ENCODE results near the gene HOXC9. TPM values are rescaled to one million over a fixed set of nuclear protein-coding genes. Genes with fewer than 3 reads are reported as not detected.

HOXC9 gene
- total RNA-seq, 4 donors from 2014 or later: 13.6 to 37.7 (median 26.3) TPM

GRCh38 chr12:53963005-53963404, 37.0 kb upstream of the HOXC9 start:
- no peaks in the 10 kb centered on the region for H3K9me3 ChIP-seq
- no peak for ATAC-seq
- peak overlapping the region in 3 of 4 donors; percentile 71 to 74 (median 71) for H3K27ac ChIP-seq
- no peaks in the 10 kb centered on the region for H3K36me3 ChIP-seq
- peaks cover 0 to 5% of the 10 kb centered on the region in 2 donors for H3K4me1 ChIP-seq
- H3K4me3 ChIP-seq: no peak overlapping the region
- no peak for DNase-seq
- in situ Hi-C loops (cut with MboI; ENCODE audit: low sequenced_read_pairs in 4 of 4): no loop called here
- TF ChIP-seq POLR2A (IDR thresholded peaks at IDR 0.05): no peak
- TF ChIP-seq CTCF (IDR thresholded peaks at IDR 0.05 in 4 of 5, conservative IDR thresholded peaks at IDR 0.05 in 1 of 5): no peak
- intact Hi-C loops (cut with DNase I; ENCODE audit: low total_unique reads): no loop called here
- H3K27me3 ChIP-seq: peaks cover 90 to 95% (median 93%) of the 10 kb centered on the region in 3 donors

GRCh38 chr12:53963434-53964314, 36.3 kb upstream of the HOXC9 start:
- intact Hi-C loops (cut with DNase I; ENCODE audit: low total_unique reads) (no loop called here), in situ Hi-C loops (cut with MboI; ENCODE audit: low sequenced_read_pairs in 4 of 4) (no loop called here)
- Histone ChIP-seq H3K9me3 (no peaks in the 10 kb centered on the region), H3K27me3 (peaks cover 86 to 99% (median 90%) of the 10 kb centered on the region in 3 donors), H3K27ac (peak overlapping the region; percentile 22 to 74 (median 71)), H3K36me3 (no peaks in the 10 kb centered on the region), H3K4me3 (peak overlapping the region in 2 of 4 donors; percentile 1 to 17), H3K4me1 (peaks cover 0 to 5% of the 10 kb centered on the region in 2 donors)
- ATAC-seq (no peak), DNase-seq (no peak)
- TF ChIP-seq CTCF (IDR thresholded peaks at IDR 0.05 in 4 of 5, conservative IDR thresholded peaks at IDR 0.05 in 1 of 5) (no peak), POLR2A (IDR thresholded peaks at IDR 0.05) (no peak)

GRCh38 chr12:53964315-53964713, 35.6 kb upstream of the HOXC9 start:
- in situ Hi-C loops (cut with MboI; ENCODE audit: low sequenced_read_pairs in 4 of 4): no loop called here
- H3K4me3 ChIP-seq: peak overlapping the region in 2 of 4 donors; percentile 1 to 17
- H3K27me3 ChIP-seq: peaks cover 84 to 99% (median 89%) of the 10 kb centered on the region in 3 donors
- no peaks in the 10 kb centered on the region for H3K36me3 ChIP-seq
- DNase-seq (no peak), ATAC-seq (no peak)
- H3K4me1 ChIP-seq: peaks cover 0 to 5% of the 10 kb centered on the region in 2 donors
- peak overlapping the region in 3 of 4 donors; percentile 71 to 74 (median 71) for H3K27ac ChIP-seq
- intact Hi-C loops (cut with DNase I; ENCODE audit: low total_unique reads): no loop called here
- no peak for TF ChIP-seq CTCF (IDR thresholded peaks at IDR 0.05 in 4 of 5, conservative IDR thresholded peaks at IDR 0.05 in 1 of 5)
- no peak for TF ChIP-seq POLR2A (IDR thresholded peaks at IDR 0.05)
- no peaks in the 10 kb centered on the region for H3K9me3 ChIP-seq

DNA sequence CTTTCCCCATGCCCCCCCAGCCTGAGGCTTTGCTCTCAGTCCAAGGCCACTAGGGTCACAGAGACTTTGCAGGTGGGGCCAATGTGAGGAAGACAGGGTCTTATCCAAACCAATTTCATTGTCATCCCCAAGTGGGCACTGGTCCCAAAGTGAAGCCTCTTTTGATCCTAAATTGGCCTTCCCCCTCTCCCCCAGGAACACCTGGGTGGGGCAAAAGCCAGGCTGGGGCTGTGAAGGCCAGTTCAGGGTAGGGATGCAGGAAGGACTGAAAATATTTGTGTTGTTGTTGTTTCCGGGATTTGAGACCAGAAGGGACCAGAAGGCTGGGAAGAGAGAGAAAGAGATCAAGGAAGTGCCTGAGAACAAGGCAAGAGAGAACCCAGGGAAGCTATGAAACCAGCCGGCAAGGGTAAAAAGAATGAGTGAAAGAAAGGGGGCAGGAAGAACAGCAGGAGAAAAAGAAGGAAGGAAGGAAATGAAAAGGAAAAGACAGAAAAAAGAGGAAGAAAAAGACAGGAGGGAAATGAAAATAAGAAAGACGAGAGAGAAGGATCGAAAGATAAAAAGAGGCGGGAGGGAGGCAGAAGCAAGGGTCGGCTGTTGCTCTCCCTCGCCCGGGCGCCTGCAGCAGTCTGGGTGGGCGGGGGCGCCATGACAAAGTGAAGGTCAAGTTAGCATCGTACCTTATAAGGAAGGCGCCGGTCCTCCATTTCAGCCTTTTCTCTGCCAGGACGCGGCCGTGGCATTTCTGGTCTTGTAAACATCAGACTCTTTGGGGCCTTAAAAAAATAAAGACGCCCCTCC, 34.5 kb upstream of the HOXC9 start:
- no peaks in the 10 kb centered on the region for H3K9me3 ChIP-seq
- in situ Hi-C loops (cut with MboI; ENCODE audit: low sequenced_read_pairs in 4 of 4) (no loop called here), intact Hi-C loops (cut with DNase I; ENCODE audit: low total_unique reads) (no loop called here)
- ATAC-seq: peak; percentile 25 to 38
- peaks cover 0 to 5% of the 10 kb centered on the region in 2 donors for H3K4me1 ChIP-seq
- DNase-seq: peak in 1 of 2 donors; percentile 60
- TF ChIP-seq CTCF (IDR thresholded peaks at IDR 0.05 in 4 of 5, conservative IDR thresholded peaks at IDR 0.05 in 1 of 5) (no peak), POLR2A (IDR thresholded peaks at IDR 0.05) (peak; percentile 15 to 24)
- peak overlapping the region in 3 of 4 donors; percentile 43 to 52 (median 49) for H3K4me3 ChIP-seq
- no peaks in the 10 kb centered on the region for H3K36me3 ChIP-seq
- peak overlapping the region; percentile 55 to 74 (median 71) for H3K27ac ChIP-seq
- peaks cover 84 to 99% (median 86%) of the 10 kb centered on the region in 3 donors for H3K27me3 ChIP-seq
